ENCODE data around the gene BRMS1L.
A peak's percentile ranks its signal among the peaks of the same experiment; 100 is the strongest.
"Not testable (repeated sequence)": the region's sequence is repeated elsewhere in the genome, so short reads cannot be mapped to it uniquely, and the experiment has no call there.

The BRMS1L gene, protein sequence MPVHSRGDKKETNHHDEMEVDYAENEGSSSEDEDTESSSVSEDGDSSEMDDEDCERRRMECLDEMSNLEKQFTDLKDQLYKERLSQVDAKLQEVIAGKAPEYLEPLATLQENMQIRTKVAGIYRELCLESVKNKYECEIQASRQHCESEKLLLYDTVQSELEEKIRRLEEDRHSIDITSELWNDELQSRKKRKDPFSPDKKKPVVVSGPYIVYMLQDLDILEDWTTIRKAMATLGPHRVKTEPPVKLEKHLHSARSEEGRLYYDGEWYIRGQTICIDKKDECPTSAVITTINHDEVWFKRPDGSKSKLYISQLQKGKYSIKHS

DNA sequence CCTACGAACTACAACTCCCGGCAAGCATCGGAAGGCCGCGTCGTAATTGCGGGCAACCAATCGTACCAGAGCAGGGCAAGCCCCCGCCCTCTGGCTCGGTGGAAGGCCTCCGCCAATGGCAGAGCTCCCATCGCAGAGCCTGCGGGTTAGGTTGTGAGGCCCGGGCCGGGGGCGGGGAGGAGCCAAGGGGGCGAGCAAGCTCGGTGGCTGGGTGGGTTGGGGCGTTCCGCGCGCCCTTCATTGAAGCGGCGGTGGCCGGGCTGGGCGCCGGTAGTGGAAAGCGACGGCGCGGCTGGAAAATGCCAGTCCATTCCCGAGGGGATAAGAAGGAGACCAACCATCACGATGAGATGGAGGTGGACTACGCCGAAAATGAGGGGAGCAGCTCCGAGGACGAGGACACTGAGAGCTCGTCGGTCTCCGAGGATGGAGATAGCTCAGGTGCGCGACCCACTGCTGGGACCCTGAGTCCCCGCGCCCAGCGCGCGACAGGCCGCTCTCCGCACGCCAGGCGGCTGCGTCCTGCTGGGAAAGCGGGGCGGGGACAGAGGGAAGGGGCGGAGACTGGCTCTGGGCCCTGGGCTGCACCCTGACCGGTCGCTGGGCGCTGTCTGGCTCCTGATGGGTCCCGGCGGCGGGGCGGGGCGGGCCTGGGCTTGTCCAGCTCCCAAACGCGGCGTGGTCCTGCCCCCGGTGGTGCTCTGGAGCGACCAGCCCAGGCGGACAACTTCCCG lies at the start of gene BRMS1L:
BRMS1L (plus strand) TSS at position 121 of the 734 bp plus-strand sequence; CDS start at position 300, 179 bp downstream.
- DNase-seq = peak; percentile 63 to 97

GRCh38 chr14:35776823-35777222 lies 49.3 kb upstream of the BRMS1L start:
- no peak for DNase-seq

- DNase-seq = not testable (repeated sequence)
These were observed 48.6 kb upstream of the BRMS1L start for GRCh38 chr14:35777550-35777949.

GRCh38 chr14:35779368-35779767 lies 46.8 kb upstream of the BRMS1L start:
- no peak for DNase-seq

- no peak for DNase-seq
These were observed 42.4 kb upstream of the BRMS1L start for GRCh38 chr14:35783699-35784098.

DNA sequence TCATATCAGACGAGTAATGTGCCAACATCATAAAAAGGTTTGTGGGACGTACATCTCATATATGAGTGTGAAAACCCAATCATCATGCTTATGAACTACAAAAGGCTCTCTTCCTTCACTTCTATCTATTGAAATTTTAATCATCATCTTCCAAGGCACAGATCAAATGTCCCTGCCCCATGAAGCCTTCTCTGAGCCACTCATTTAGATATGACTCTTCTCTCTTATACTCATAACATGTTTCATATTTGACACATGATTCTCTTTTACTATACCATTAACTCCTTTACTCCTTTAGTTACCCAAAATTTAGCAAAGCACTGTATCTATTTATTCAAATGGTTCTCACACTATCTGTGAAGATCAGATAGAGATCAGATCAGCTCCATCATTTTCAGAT lies 39.3 kb upstream of the BRMS1L start:
- no peak for DNase-seq

DNA sequence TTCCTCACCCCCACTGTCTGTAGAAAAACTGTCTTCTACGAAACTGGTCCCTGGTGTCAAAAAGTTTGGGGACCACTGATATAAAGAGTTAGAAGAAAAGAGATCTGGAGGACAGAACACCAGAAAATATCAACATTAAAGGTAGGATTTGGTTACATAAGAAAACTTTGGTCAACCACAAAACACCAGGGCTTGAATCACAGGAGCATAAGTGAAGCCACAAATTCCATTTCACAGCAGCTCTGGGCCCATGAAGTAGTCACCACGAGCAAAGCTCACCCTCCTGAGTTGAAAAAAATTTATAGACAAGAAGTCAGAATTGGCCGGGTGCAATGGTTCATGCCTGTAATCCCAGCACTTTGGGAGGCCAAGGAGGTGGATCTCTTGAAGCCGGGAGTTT lies 36.5 kb upstream of the BRMS1L start:
- DNase-seq = no peak

DNA sequence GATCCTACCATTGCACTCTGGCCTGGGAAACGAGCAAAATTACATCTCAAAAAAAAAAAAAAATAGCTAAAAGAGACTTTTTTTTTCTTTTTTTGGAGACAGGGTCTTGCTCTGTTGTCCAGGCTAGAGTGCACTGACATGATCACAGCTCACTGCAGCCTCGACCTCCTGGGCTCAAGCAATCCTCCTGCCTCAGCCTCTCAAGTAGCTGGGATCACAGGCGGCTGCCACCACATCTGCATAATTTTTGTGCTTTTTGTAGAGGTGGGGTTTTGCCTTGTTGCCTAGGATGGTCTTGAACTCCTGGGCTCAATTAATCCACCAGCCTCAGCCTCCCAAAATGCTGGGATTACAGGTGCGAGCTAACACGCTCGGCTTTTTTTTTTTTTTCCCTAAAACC lies 28.3 kb upstream of the BRMS1L start:
- DNase-seq = no peak

DNA sequence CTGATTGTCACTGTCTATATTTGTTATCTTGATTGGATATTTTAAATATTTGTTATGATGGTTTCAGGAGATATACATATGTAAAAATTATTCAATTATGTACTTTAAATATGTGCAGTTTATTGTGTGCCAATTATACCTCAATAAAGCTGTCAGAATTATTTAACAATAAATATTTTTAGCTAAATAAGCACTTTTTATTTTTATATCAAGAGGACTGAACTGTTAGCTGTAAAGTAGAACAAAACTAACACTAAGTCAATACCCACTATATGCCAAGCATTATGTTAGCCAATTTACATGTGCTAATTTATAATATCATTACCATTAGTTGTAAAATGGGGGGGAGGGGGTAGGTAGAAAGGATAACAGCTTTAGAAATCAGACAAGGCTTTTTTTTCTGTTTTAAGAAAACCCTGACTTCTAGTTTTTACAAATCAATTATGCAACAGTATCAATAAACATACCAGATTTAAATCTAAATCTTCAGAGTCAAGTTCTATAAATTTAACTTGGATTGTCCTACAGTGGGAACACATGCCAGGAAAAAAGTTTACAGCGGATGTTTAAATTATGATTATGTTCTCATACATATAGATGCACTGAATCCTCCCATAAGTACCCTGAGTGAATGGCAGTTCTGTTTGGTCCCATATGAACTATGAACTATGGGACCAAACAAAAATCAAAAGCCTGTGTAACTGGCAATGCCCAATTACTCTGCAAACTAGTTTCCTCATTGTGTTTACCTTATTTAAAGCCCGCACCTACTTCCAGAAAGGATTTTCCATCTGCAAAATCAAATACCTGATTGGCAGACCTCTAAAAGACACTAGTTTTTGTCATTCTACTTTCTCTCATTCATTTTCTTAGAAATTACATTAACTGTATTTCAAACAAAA lies 19.9 kb upstream of the BRMS1L start:
- DNase-seq = no peak

GRCh38 chr14:35807131-35807961 lies 18.8 kb upstream of the BRMS1L start:
- DNase-seq = no peak

DNA sequence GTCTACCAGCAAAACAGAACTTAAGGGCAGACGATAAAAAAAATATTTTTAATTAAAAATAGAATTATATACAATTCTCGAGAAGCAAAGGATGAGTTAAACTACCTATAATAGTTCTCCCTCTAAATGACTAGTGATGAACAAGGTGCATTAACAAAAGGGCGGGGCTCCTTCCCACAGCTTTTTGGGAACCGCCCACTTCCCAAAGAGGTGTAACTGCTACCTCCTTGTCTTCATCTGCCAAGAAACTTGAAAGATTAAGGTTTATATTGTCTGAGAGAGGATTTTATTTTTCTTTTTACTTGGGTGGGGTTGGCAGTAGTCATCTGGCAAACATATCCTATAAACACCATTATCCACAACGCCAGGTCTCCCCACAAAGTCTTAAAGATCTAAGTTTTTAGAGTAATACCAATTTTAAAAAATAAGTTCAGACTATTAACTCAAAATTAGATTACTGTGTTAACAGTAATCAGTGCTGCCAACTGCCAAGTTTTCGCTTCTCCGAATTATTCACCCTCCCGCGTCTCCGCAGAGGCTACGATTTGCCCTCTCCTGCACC lies 18.0 kb upstream of the BRMS1L start:
- DNase-seq = no peak

DNA sequence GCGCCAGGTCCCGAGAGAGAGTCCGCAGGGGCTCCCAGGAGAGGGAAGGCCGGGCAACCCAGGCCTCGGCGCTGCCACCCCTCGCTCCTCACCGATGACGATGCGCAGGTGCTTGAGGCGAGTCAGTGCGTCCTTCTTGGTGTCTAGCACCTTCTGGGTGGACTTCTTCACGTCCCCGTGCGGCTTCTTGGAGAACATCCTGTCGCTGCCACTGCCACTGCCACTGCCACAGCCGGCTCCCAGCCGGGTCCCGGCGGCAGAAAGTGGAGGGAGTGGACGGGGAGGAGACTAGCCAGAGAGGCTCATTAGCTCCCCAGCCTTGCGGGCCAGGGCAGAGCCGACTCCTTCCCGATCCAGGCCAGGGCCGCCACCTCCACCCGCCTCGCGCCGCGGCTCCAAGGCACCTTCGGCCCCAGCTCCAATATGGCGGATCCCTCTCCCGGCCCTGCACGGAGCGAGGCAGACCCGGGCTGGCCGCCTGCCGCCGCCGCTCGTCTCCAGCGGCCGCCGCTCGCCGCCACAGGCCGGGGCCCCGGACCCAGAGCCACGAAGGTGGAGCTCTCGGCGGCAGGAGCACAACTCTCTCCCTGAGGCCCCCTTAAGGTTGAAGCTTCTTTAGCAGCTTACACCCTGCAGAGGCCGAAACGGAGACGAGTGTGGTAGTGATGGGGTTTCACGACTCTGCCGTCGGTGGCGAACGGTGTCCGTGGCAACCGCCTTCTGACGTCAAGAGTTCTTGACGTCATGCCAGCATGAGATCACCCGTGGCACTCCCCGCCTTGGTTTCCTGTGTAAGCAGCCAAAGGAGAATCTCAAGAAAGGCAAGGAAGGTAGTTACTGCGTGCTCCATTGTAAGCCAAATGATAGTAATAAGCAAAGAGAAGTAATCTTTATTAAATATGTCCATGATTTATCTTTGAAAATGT lies 17.2 kb upstream of the BRMS1L start, which contains the start of gene RALGAPA1:
RALGAPA1 (minus strand) TSS at position 658 of the 926 bp plus-strand sequence; CDS start at position 198, 460 bp downstream.
- peak; percentile 80 to 90 for DNase-seq

DNA sequence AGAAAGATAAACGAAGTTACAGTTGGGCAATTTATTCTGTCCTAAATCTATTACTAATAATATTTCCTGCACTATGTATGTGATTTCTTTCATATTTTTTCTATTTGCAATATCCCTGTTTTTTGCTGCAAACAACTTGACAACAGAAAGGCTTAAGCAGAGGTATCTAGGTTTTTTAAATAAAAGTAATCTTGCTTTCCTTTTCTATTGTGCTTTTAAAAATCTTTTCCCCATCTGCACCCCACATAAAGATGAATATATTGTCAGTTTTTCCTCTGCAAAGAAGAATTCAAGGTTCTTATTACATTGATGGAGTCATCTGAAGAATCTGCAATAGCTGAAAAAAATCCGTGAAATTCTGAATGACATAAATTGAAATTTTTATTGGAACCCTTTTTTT lies 16.5 kb upstream of the BRMS1L start:
- DNase-seq = no peak

DNA sequence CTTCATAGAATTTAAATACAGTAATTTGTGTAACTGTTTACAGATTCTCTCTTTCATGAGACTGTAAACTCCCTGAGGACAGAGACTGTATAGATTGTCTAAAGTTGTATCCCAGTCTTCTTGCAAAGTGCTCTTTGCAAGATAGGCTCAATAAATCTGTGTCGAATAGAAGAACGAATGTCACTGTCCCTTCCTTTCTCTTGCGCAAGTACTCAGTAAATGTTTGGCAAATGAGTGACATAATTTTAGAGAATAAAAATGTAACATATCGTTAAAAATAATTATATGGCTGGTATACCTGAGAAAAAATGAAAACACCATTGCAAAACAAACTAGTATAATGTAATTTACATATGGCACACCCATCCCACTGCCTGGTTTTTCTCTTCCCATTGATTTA lies 15.2 kb upstream of the BRMS1L start:
- no peak for DNase-seq

GRCh38 chr14:35814371-35815005 lies 11.7 kb upstream of the BRMS1L start:
- DNase-seq = peak; percentile 57 to 74

- peak; percentile 15 to 28 for DNase-seq
These were observed 7.6 kb upstream of the BRMS1L start for GRCh38 chr14:35818346-35819115.

GRCh38 chr14:35819591-35820540 lies 6.3 kb upstream of the BRMS1L start:
- no peak for DNase-seq

All from AML-193 (cell line).